ENCODE data around the gene SLC35F3. TPM values are rescaled to one million over a fixed set of nuclear protein-coding genes. Genes with fewer than 3 reads are reported as not detected.

The SLC35F3 gene
- polyA plus RNA-seq, 1 of the 3 experiments (the other 2 are of a cell fraction) = 0.87 TPM

GRCh38 chr1:234309598-234310459 lies 405.4 kb downstream of the SLC35F3 start:
- Histone ChIP-seq H3K9ac (no peak overlapping the region), H3K27me3 (ENCODE audit: insufficient read depth) (no peaks in the 10 kb centered on the region), H2AFZ (ENCODE audit: low read depth) (0 out of 2 replicates have a peak overlapping the region, but pooled peaks have one; percentile 57), H3F3A (replicated peaks; ENCODE audit: insufficient read depth) (peaks cover 3% of the 10 kb centered on the region), H3K9me2 (no peaks in the 10 kb centered on the region), H3K79me2 (ENCODE audit: insufficient read depth) (no peaks in the 10 kb centered on the region), H4K20me1 (ENCODE audit: insufficient read depth) (no peaks in the 10 kb centered on the region), H3K27ac (ENCODE audit: low read depth in 2 of 2, low read length in 1 of 2) (no peak overlapping the region; a peak in 1 of 4 replicates), H3K4me2 (peak overlapping the region; percentile 55; the same call in 1 of the 2 replicates), H3K4me3 (ENCODE audit: low read depth in 2 of 2, low read length in 1 of 2) (no peak overlapping the region; a peak in 1 of 4 replicates), H3K9me3 (no peaks in the 10 kb centered on the region), H3K36me3 (replicated peaks in 1 of 2; ENCODE audit: control insufficient read depth in 1 of 2, insufficient read depth in 2 of 2, low read length in 1 of 2) (no peaks in the 10 kb centered on the region), H3K4me1 (ENCODE audit: control insufficient read depth in 1 of 2, insufficient read depth in 2 of 2, low read depth in 1 of 2, low read length in 1 of 2) (peaks cover 0 to 13% of the 10 kb centered on the region in 2 experiments; a peak in 2 of 4 replicates)
- DNase-seq = peak; percentile 78
- ChIA-PET CTCF (interaction anchor here (0.6 to 10.9 kb wide), 71 partner anchors 9 to 924 kb away, joined by 3 to 190 read pairs (median 5); no protein-coding TSS in a partner anchor), POLR2A (no interaction called here)
- 33% methylated on average over 21 of the region's 26 CpGs for WGBS (ENCODE audit: low lambda C conversion rate)
- TF ChIP-seq YY1 (IDR thresholded peaks at IDR 0.05; ENCODE audit: low read depth) = no peak
- peak; percentile 85 for TF ChIP-seq SMC3 (IDR thresholded peaks at IDR 0.05; ENCODE audit: low read depth, low read length)
- no peak for TF ChIP-seq ELF1 (IDR thresholded peaks at IDR 0.05)
- peak; percentile 98 for TF ChIP-seq CTCF (IDR thresholded peaks at IDR 0.05)
- no peak for TF ChIP-seq TAF1 (IDR thresholded peaks at IDR 0.05; ENCODE audit: borderline replicate concordance, low read depth, low read length)
- TF ChIP-seq FOXJ3 (CRISPR knock-in tag; IDR thresholded peaks at IDR 0.05) = no peak
- peak; percentile 81 for TF ChIP-seq RAD21 (IDR thresholded peaks at IDR 0.05; ENCODE audit: low read length)
- no peak for TF ChIP-seq EP300 (IDR thresholded peaks at IDR 0.05; ENCODE audit: borderline replicate concordance in 1 of 2, low read depth in 1 of 2, low read length in 1 of 2)
- peak; percentile 9 for TF ChIP-seq CHD2 (IDR thresholded peaks at IDR 0.05; ENCODE audit: low read length, partially characterized antibody)
- TF ChIP-seq TEAD4 (IDR thresholded peaks at IDR 0.05; ENCODE audit: borderline replicate concordance, insufficient read depth) = no peak
- no peak for TF ChIP-seq TCF12 (IDR thresholded peaks at IDR 0.05)
- no peak for TF ChIP-seq FOSL2 (IDR thresholded peaks at IDR 0.05; ENCODE audit: borderline replicate concordance, low read depth)
- no peak for TF ChIP-seq PBX3 (IDR thresholded peaks at IDR 0.05)
- no peak for TF ChIP-seq MAX (IDR thresholded peaks at IDR 0.05; ENCODE audit: low read depth)
- no peak for TF ChIP-seq JUND (IDR thresholded peaks at IDR 0.05)
- TF ChIP-seq SIN3A (IDR thresholded peaks at IDR 0.05; ENCODE audit: borderline replicate concordance, low read depth, low read length) = no peak
- TF ChIP-seq MEF2A (IDR thresholded peaks at IDR 0.05; ENCODE audit: borderline replicate concordance, low read depth) = no peak
- no peak for TF ChIP-seq NFIC (IDR thresholded peaks at IDR 0.05; ENCODE audit: borderline replicate concordance)
- TF ChIP-seq ZBTB33 (IDR thresholded peaks at IDR 0.05; ENCODE audit: borderline replicate concordance, low read depth) = no peak
- TF ChIP-seq RCOR1 (IDR thresholded peaks at IDR 0.05; ENCODE audit: low read length) = no peak
- TF ChIP-seq GABPA (IDR thresholded peaks at IDR 0.05; ENCODE audit: low read depth) = no peak
- no peak for TF ChIP-seq IRF3 (IDR thresholded peaks at IDR 0.05; ENCODE audit: low read depth, low read length)
- TF ChIP-seq MXI1 (IDR thresholded peaks at IDR 0.05; ENCODE audit: low read depth, low read length) = no peak

Measured in SK-N-SH (cell line).